Ascending aorta (tissue), 2 donors: Measurements from ENCODE around the gene FLRT1. TPM values are rescaled to one million over a fixed set of nuclear protein-coding genes. Genes with fewer than 3 reads are reported as not detected.

Source experiments
- DNase-seq, 2 donors: peaks; one replicate each; pipeline ENCODE4 v3.0.0-alpha.2; 2019; ENCODE audit warnings: low spot score in 2 of 2
- H3K27ac ChIP-seq, 2 donors: fragments of 200-600 bp; sonication (generic); one replicate each; pipeline ENCODE4 v1.5.1; 2016 to 2017; ENCODE audit warnings: mild to moderate bottlenecking in 1 of 2
- H3K27me3 ChIP-seq: fragments of 200-600 bp; sonication (generic); one replicate; pipeline ENCODE4 v1.5.1; 2017
- H3K36me3 ChIP-seq, 2 donors: fragments of 200-600 bp; sonication (generic); one replicate each; pipeline ENCODE4 v1.5.1; 2016
- H3K4me1 ChIP-seq, 2 donors: fragments of 200-600 bp; sonication (generic); one replicate each; pipeline ENCODE4 v1.5.1; 2016 to 2017; ENCODE audit warnings: mild to moderate bottlenecking in 1 of 2
- H3K4me3 ChIP-seq, 2 donors: fragments of 200-600 bp; sonication (generic); one replicate each; pipeline ENCODE4 v1.5.1; 2016 to 2017; ENCODE audit warnings: mild to moderate bottlenecking in 1 of 2
- H3K9me3 ChIP-seq, 2 donors: fragments of 200-600 bp; sonication (generic); one replicate each; pipeline ENCODE4 v1.5.1; 2016
- CTCF ChIP-seq, 3 experiments: fragments of 200-600 bp in 2 of 3; fragments of 450-650 bp in 1 of 3; sonication (generic) in 2 of 3; IDR thresholded peaks; one replicate each; pipeline ENCODE4 v1.5.1; 2016 to 2019; ENCODE audit warnings: antibody characterized with exemption in 3 of 3, mild to moderate bottlenecking in 1 of 3, moderate library complexity in 1 of 3
- intact Hi-C: fragments of 100-400 bp; cut with DNase I; formaldehyde crosslinking; loops from one replicate; pipeline ENCODE4 v1.15.1; 2023
- total RNA-seq: library from RNA; depleted of rRNA; stranded (reverse); fragments of >200 nt; gene quantifications from one replicate; pipeline ENCODE4 v1.1.0, GENCODE V29; 2016

FLRT1 gene
- total RNA-seq, 1 donor from 2014 or later: 10.3 TPM

GRCh38 chr11:64035081-64035524, 628 bp upstream of the FLRT1 start:
- DNase-seq: no peak
- intact Hi-C loops: no loop called here
- Histone ChIP-seq H3K9me3 (no peaks in the 10 kb centered on the region), H3K4me3 (peak overlapping the region; percentile 49 to 55), H3K27me3 (peaks cover 5% of the 10 kb centered on the region), H3K36me3 (no peaks in the 10 kb centered on the region), H3K27ac (no peak overlapping the region), H3K4me1 (peaks cover 11 to 12% of the 10 kb centered on the region in 2 donors)
- no peak for TF ChIP-seq CTCF (IDR thresholded peaks at IDR 0.05)

- Histone ChIP-seq H3K27ac (no peak overlapping the region), H3K4me1 (peaks cover 11 to 12% of the 10 kb centered on the region in 2 donors), H3K4me3 (peak overlapping the region; percentile 49 to 79), H3K9me3 (no peaks in the 10 kb centered on the region), H3K27me3 (peaks cover 5% of the 10 kb centered on the region), H3K36me3 (no peaks in the 10 kb centered on the region)
- intact Hi-C loops: no loop called here
- no peak for DNase-seq
- peak in 1 of 3 experiments; percentile 10 for TF ChIP-seq CTCF (IDR thresholded peaks at IDR 0.05)
These were observed 626 bp downstream of the FLRT1 start for GRCh38 chr11:64036087-64037026.

DNA sequence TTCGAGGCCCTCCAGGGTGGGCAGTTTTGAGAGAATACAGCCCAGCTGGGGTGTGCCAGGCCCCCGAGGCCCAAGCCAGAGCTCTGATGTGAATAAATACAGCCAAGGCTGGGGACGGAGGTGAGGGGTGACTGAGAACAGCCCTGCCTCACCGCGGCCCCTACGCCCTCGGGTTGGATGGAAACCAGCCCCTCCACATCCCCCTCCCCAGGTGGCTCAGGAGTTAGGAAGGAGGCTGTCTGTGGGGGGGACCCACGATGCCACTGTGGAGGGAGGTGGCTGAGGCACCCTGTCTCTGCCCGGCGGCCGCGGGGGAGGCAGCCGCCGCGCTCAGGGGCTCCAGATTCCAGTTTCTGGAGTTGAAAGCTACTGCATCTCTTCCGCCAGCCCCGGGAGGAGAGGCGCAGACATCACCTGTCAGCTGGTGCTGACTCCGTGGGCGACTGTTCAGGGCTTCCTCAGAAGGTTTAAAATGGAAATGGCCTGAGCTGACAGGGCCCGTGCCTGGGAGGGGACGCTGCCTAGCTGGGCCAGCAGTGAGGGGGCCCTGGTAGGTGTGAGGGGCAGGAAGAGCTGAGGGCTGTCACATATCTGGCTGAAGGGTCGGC, 1.4 kb downstream of the FLRT1 start:
- no peak for DNase-seq
- intact Hi-C loops: no loop called here
- Histone ChIP-seq H3K9me3 (no peaks in the 10 kb centered on the region), H3K4me3 (peak overlapping the region; percentile 49 to 79), H3K4me1 (peaks cover 11 to 12% of the 10 kb centered on the region in 2 donors), H3K27ac (no peak overlapping the region), H3K36me3 (no peaks in the 10 kb centered on the region), H3K27me3 (peaks cover 5% of the 10 kb centered on the region)
- no peak for TF ChIP-seq CTCF (IDR thresholded peaks at IDR 0.05)

DNA sequence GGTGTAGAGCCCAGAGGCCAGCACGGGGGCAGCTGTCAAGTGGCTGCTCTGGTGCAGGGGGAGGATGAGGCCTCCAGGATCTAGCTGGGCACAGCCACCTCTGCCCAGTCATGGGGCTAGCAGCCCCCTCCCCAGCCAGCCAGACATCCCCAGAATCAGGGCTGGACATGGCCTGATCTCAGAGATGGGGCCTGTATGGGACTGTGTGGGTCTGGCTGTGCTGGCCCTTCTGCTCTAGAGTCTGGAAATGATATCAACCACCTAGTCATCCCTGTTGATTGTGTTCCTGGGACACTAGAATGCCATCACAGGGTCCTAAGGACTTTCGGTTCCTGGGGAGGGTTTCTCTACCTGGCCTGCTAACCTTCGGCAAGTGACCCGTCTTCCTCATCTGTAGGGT, 2.8 kb downstream of the FLRT1 start:
- Histone ChIP-seq H3K27me3 (peaks cover 5% of the 10 kb centered on the region), H3K27ac (no peak overlapping the region), H3K36me3 (no peaks in the 10 kb centered on the region), H3K4me1 (peaks cover 11 to 12% of the 10 kb centered on the region in 2 donors), H3K4me3 (no peak overlapping the region), H3K9me3 (no peaks in the 10 kb centered on the region)
- TF ChIP-seq CTCF (IDR thresholded peaks at IDR 0.05): no peak
- no peak for DNase-seq
- intact Hi-C loops: no loop called here

DNA sequence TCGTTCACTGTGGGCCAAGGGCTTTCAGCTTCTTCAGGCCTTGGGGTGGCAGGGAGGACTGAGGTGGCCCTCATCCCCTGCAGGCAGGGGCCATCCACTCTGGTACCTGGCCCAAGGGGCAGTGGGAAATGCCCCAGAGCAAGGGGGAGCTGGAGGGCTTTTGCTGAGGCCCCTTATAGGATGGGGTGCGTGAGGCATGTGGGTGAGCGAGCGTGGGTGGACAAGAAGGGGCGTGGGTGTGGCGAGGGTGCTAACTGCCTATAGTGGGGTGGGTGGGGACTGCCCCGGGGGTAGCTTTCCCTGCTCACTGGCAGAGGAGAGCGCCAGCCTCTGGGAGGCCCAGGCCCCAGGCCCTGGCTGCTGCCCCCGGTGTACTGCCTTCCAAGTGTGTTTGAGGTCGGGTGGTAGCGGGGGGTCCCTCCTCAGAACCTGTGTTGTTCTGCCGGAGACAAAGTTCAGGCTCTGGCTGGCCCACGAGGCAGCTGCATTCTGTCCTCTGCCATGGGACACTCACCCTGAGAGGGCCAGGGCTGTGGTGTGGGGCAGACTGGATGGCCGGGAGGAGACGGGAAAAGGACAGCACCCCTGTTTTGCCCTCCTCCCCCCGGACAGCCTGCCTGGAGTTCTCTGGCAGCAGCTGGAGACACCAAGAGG, 3.4 kb downstream of the FLRT1 start:
- H3K4me3 ChIP-seq: no peak overlapping the region
- peaks cover 5% of the 10 kb centered on the region for H3K27me3 ChIP-seq
- TF ChIP-seq CTCF (IDR thresholded peaks at IDR 0.05): no peak
- H3K9me3 ChIP-seq: no peaks in the 10 kb centered on the region
- DNase-seq: no peak
- peaks cover 11 to 12% of the 10 kb centered on the region in 2 donors for H3K4me1 ChIP-seq
- no peaks in the 10 kb centered on the region for H3K36me3 ChIP-seq
- intact Hi-C loops: no loop called here
- H3K27ac ChIP-seq: no peak overlapping the region
